ENCODE results near the gene DNAI2. TPM values are rescaled to one million over a fixed set of nuclear protein-coding genes. Genes with fewer than 3 reads are reported as not detected.

Gene DNAI2
- polyA plus RNA-seq, 1 of the 3 experiments (the other 2 are of a cell fraction) = not detected

DNA sequence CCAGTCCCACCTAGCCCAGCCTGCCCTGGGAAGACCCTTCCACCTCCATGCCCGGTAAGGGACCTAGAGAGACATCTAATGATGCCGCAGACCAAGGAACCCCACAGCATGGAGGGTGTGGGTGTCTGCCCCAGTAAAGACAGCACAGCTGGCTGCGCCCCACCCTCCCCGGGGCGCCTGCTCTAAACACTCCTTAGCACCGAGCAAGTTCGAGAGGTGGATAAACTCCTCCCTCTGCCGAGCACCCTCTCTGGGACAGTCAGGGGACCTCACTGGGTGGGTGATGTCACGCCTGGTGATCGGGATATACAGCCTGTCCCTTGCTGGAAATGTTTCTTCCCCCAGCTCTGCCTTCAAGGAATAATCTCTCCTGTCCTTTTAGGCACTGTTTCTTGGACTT is 16.7 kb upstream of the DNAI2 start:
- TF ChIP-seq RAD21 (IDR thresholded peaks at IDR 0.05; ENCODE audit: low read length) (no peak), JUND (IDR thresholded peaks at IDR 0.05) (no peak), NFIC (IDR thresholded peaks at IDR 0.05; ENCODE audit: borderline replicate concordance) (no peak), TEAD4 (IDR thresholded peaks at IDR 0.05; ENCODE audit: borderline replicate concordance, insufficient read depth) (no peak), MEF2A (IDR thresholded peaks at IDR 0.05; ENCODE audit: borderline replicate concordance, low read depth) (no peak), SIN3A (IDR thresholded peaks at IDR 0.05; ENCODE audit: borderline replicate concordance, low read depth, low read length) (no peak), FOXJ3 (CRISPR knock-in tag; IDR thresholded peaks at IDR 0.05) (no peak), GABPA (IDR thresholded peaks at IDR 0.05; ENCODE audit: low read depth) (no peak), POLR2AphosphoS5 (IDR thresholded peaks at IDR 0.05; ENCODE audit: low read depth, low read length) (no peak), CHD2 (IDR thresholded peaks at IDR 0.05; ENCODE audit: low read length, partially characterized antibody) (no peak), GATA2 (CRISPR knock-in tag; IDR thresholded peaks at IDR 0.05) (no peak)
- TF ChIP-seq, protein P1, sequence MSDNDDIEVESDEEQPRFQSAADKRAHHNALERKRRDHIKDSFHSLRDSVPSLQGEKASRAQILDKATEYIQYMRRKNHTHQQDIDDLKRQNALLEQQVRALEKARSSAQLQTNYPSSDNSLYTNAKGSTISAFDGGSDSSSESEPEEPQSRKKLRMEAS (IDR thresholded peaks at IDR 0.05; ENCODE audit: low read depth) = no peak
- TF ChIP-seq, protein P2, sequence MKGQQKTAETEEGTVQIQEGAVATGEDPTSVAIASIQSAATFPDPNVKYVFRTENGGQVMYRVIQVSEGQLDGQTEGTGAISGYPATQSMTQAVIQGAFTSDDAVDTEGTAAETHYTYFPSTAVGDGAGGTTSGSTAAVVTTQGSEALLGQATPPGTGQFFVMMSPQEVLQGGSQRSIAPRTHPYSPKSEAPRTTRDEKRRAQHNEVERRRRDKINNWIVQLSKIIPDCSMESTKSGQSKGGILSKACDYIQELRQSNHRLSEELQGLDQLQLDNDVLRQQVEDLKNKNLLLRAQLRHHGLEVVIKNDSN (IDR thresholded peaks at IDR 0.05; ENCODE audit: borderline replicate concordance, low read depth) = no peak
- TF ChIP-seq, protein P3, sequence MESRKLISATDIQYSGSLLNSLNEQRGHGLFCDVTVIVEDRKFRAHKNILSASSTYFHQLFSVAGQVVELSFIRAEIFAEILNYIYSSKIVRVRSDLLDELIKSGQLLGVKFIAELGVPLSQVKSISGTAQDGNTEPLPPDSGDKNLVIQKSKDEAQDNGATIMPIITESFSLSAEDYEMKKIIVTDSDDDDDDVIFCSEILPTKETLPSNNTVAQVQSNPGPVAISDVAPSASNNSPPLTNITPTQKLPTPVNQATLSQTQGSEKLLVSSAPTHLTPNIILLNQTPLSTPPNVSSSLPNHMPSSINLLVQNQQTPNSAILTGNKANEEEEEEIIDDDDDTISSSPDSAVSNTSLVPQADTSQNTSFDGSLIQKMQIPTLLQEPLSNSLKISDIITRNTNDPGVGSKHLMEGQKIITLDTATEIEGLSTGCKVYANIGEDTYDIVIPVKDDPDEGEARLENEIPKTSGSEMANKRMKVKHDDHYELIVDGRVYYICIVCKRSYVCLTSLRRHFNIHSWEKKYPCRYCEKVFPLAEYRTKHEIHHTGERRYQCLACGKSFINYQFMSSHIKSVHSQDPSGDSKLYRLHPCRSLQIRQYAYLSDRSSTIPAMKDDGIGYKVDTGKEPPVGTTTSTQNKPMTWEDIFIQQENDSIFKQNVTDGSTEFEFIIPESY (IDR thresholded peaks at IDR 0.05; ENCODE audit: borderline replicate concordance, low read depth) = no peak
- TF ChIP-seq, protein P4, sequence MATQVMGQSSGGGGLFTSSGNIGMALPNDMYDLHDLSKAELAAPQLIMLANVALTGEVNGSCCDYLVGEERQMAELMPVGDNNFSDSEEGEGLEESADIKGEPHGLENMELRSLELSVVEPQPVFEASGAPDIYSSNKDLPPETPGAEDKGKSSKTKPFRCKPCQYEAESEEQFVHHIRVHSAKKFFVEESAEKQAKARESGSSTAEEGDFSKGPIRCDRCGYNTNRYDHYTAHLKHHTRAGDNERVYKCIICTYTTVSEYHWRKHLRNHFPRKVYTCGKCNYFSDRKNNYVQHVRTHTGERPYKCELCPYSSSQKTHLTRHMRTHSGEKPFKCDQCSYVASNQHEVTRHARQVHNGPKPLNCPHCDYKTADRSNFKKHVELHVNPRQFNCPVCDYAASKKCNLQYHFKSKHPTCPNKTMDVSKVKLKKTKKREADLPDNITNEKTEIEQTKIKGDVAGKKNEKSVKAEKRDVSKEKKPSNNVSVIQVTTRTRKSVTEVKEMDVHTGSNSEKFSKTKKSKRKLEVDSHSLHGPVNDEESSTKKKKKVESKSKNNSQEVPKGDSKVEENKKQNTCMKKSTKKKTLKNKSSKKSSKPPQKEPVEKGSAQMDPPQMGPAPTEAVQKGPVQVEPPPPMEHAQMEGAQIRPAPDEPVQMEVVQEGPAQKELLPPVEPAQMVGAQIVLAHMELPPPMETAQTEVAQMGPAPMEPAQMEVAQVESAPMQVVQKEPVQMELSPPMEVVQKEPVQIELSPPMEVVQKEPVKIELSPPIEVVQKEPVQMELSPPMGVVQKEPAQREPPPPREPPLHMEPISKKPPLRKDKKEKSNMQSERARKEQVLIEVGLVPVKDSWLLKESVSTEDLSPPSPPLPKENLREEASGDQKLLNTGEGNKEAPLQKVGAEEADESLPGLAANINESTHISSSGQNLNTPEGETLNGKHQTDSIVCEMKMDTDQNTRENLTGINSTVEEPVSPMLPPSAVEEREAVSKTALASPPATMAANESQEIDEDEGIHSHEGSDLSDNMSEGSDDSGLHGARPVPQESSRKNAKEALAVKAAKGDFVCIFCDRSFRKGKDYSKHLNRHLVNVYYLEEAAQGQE (IDR thresholded peaks at IDR 0.05; ENCODE audit: low read depth, low read length) = no peak
- Histone ChIP-seq H3F3A (replicated peaks; ENCODE audit: insufficient read depth) (no peaks in the 10 kb centered on the region), H2AFZ (ENCODE audit: low read depth) (no peak overlapping the region), H3K79me2 (ENCODE audit: insufficient read depth) (no peaks in the 10 kb centered on the region), H3K9me3 (no peaks in the 10 kb centered on the region), H3K9me2 (no peaks in the 10 kb centered on the region), H3K27me3 (ENCODE audit: insufficient read depth) (no peaks in the 10 kb centered on the region), H4K20me1 (ENCODE audit: insufficient read depth) (no peaks in the 10 kb centered on the region), H3K4me2 (no peak overlapping the region), H3K4me3 (ENCODE audit: low read depth in 2 of 2, low read length in 1 of 2) (no peak overlapping the region), H3K4me1 (ENCODE audit: control insufficient read depth in 1 of 2, insufficient read depth in 2 of 2, low read depth in 1 of 2, low read length in 1 of 2) (peaks cover 0 to 5% of the 10 kb centered on the region in 2 experiments; a peak in 1 of 4 replicates), H3K27ac (ENCODE audit: low read depth in 2 of 2, low read length in 1 of 2) (no peak overlapping the region), H3K36me3 (replicated peaks in 1 of 2; ENCODE audit: control insufficient read depth in 1 of 2, insufficient read depth in 2 of 2, low read length in 1 of 2) (no peaks in the 10 kb centered on the region), H3K9ac (no peak overlapping the region)
- WGBS (ENCODE audit: low lambda C conversion rate) = 78% methylated on average over 10 of the region's 10 CpGs
- ChIA-PET CTCF (interaction anchor here (1.3 to 1.7 kb wide), 3 partner anchors 14 to 122 kb away, joined by 3 to 4 read pairs (median 3); no protein-coding TSS in a partner anchor), POLR2A (no interaction called here)
- DNase-seq = no peak

Data from SK-N-SH (cell line).